ENCODE measurements around the gene SRA1. TPM values are rescaled to one million over a fixed set of nuclear protein-coding genes. Genes with fewer than 3 reads are reported as not detected.
"Not testable (repeated sequence)": the region's sequence is repeated elsewhere in the genome, so short reads cannot be mapped to it uniquely, and the experiment has no call there.

SRA1 gene
- total and polyA plus RNA-seq, 2 of the 4 experiments (the other 2 are of a cell fraction): 52.9 to 54.8 TPM

DNA sequence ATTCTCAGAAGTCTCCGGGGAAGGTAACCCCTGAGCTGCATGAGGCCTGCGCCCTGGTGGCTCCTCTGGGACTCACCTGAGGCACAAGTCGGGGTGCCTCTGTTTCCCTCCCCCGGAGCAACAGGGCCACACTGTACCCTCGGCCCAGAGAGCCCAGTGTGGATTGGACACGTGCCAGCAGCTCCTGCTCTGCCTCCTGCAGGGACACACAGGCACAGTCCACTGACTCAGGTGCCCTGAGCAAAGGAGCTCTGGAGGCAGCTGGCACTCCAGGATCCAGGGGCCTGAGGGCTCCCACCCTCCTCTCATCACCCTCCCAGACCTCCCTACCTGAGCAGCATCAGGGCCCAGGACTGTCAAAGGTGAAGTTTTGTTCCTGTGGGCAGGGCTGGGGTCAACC lies 36.9 kb upstream of the SRA1 start:
- ChIA-PET CTCF (no interaction called here), POLR2A (ENCODE audit: unreplicated experiment) (no interaction called here)
- H2AK9ac ChIP-seq (replicated peaks; ENCODE audit: low read depth, low read length, poor library complexity): no peak overlapping the region
- no peak overlapping the region for H3K14ac ChIP-seq (replicated peaks; ENCODE audit: low read depth, low read length)
- no peak overlapping the region for H2BK5ac ChIP-seq (ENCODE audit: low read depth, low read length, poor library complexity, severe bottlenecking)
- H3K27ac ChIP-seq (ENCODE audit: insufficient read depth, low read length): no peak overlapping the region
- no peak overlapping the region for H4K5ac ChIP-seq (ENCODE audit: low read depth, low read length)
- no peak overlapping the region for H3K56ac ChIP-seq (ENCODE audit: extremely low read depth, insufficient read depth, low read length)
- H4K20me1 ChIP-seq (ENCODE audit: insufficient read depth, low read length): no peaks in the 10 kb centered on the region
- no peak for TF ChIP-seq MAFK (IDR thresholded peaks at IDR 0.05; ENCODE audit: low read depth, low read length)
- TF ChIP-seq MXI1 (IDR thresholded peaks at IDR 0.05; ENCODE audit: borderline replicate concordance, low read depth, low read length): no peak
- no peak for TF ChIP-seq RCOR1 (IDR thresholded peaks at IDR 0.05; ENCODE audit: insufficient replicate concordance, low read length)
- no peak for TF ChIP-seq CHD1 (IDR thresholded peaks at IDR 0.05; ENCODE audit: low read depth, low read length)
- TF ChIP-seq, protein P1, sequence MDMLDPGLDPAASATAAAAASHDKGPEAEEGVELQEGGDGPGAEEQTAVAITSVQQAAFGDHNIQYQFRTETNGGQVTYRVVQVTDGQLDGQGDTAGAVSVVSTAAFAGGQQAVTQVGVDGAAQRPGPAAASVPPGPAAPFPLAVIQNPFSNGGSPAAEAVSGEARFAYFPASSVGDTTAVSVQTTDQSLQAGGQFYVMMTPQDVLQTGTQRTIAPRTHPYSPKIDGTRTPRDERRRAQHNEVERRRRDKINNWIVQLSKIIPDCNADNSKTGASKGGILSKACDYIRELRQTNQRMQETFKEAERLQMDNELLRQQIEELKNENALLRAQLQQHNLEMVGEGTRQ (IDR thresholded peaks at IDR 0.05; ENCODE audit: low read depth, low read length): no peak
- no peak for TF ChIP-seq FOS (IDR thresholded peaks at IDR 0.05; ENCODE audit: low read depth, low read length)
- no peak for TF ChIP-seq SMC3 (IDR thresholded peaks at IDR 0.05; ENCODE audit: low read depth, low read length)
- TF ChIP-seq RAD21 (IDR thresholded peaks at IDR 0.05; ENCODE audit: low read length): no peak
- no peak for TF ChIP-seq BHLHE40 (IDR thresholded peaks at IDR 0.05; ENCODE audit: low read depth, low read length)
- no peak overlapping the region for H2BK15ac ChIP-seq (ENCODE audit: low read depth, low read length)
- no peak overlapping the region for H3K4me3 ChIP-seq (ENCODE audit: insufficient read depth, low read depth, low read length)
- no peak for ATAC-seq (ENCODE audit: low read depth)
- in situ Hi-C loops (cut with MboI; ENCODE audit: low sequenced_read_pairs) (no loop called here), intact Hi-C loops (cut with micrococcal nuclease) (no loop called here), dilution Hi-C loops (cut with HindIII; ENCODE audit: low sequenced_read_pairs, unreplicated experiment) (no loop called here)
- no peak overlapping the region for H3K23ac ChIP-seq (ENCODE audit: low read depth, low read length)
- 68% methylated on average over 3 of the region's 6 CpGs; no CpG with 5 or more reads in 1 of the 2 experiments for WGBS, 2 experiments (ENCODE audit: extremely low coverage in 2 of 2, insufficient read length in 1 of 2)
- H4K91ac ChIP-seq (ENCODE audit: insufficient read depth, low read depth, low read length): no peak overlapping the region
- no peaks in the 10 kb centered on the region for H3K9me3 ChIP-seq (ENCODE audit: control insufficient read depth, insufficient read depth, low read length)
- no peaks in the 10 kb centered on the region for H3K9me1 ChIP-seq (ENCODE audit: insufficient read depth, low read length)
- H3K36me3 ChIP-seq (ENCODE audit: control insufficient read depth, insufficient read depth, low read length): no peaks in the 10 kb centered on the region
- no TSS peak for BruUV-seq (replicated peaks)
- peaks cover 10% of the 10 kb centered on the region for H3K4me1 ChIP-seq (ENCODE audit: control insufficient read depth, insufficient read depth, low read length)
- no peak overlapping the region for H3K18ac ChIP-seq (ENCODE audit: low read depth, low read length)
- H2BK20ac ChIP-seq (ENCODE audit: low read depth, low read length): no peak overlapping the region
- H4K8ac ChIP-seq (ENCODE audit: low read depth in 2 of 2, low read length in 2 of 2): no peak overlapping the region
- H2AFZ ChIP-seq (replicated peaks; ENCODE audit: low read length, poor library complexity): no peak overlapping the region
- no peak overlapping the region for H2BK120ac ChIP-seq (ENCODE audit: low read depth, low read length)
- H3K79me1 ChIP-seq (ENCODE audit: low read depth in 1 of 2, low read length in 2 of 2): no peaks in the 10 kb centered on the region
- H3K27me3 ChIP-seq (ENCODE audit: control insufficient read depth, insufficient read depth, low read length): peaks cover 2% of the 10 kb centered on the region; the same call in 1 of the 2 replicates
- DNase-seq: no peak
- H3K9ac ChIP-seq (ENCODE audit: low read depth, low read length): no peak overlapping the region
- H2AK5ac ChIP-seq (ENCODE audit: low read depth, low read length): no peak overlapping the region
- no peak overlapping the region for H3K4ac ChIP-seq (ENCODE audit: low read depth, low read length)
- H3K4me2 ChIP-seq (ENCODE audit: low read depth, low read length): no peak overlapping the region

DNA sequence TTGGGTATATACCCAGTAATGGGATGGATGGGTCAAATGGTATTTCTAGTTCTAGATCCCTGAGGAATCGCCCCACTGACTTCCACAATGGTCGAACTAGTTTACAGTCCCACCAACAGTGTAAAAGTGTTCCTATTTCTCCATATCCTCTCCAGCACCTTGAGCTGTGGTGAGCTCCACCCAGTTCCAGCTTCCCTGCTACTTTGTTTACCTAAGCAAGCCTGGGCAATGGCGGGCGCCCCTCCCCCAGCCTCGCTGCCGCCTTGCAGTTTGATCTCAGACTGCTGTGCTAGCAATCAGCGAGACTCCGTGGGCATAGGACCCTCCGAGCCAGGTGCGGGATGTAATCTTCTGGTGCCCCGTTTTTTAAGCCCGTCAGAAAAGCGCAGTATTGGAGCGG lies 35.8 kb upstream of the SRA1 start:
- H3K9me3 ChIP-seq (ENCODE audit: control insufficient read depth, insufficient read depth, low read length); H3K4me3 ChIP-seq (ENCODE audit: insufficient read depth, low read depth, low read length); ATAC-seq (ENCODE audit: low read depth); H3K9me1 ChIP-seq (ENCODE audit: insufficient read depth, low read length); intact Hi-C loops (cut with micrococcal nuclease); H2AK5ac ChIP-seq (ENCODE audit: low read depth, low read length); H3K27me3 ChIP-seq (ENCODE audit: control insufficient read depth, insufficient read depth, low read length); H3K18ac ChIP-seq (ENCODE audit: low read depth, low read length); H2BK5ac ChIP-seq (ENCODE audit: low read depth, low read length, poor library complexity, severe bottlenecking); in situ Hi-C loops (cut with MboI; ENCODE audit: low sequenced_read_pairs); H2AFZ ChIP-seq (replicated peaks; ENCODE audit: low read length, poor library complexity); H3K79me1 ChIP-seq (ENCODE audit: low read depth in 1 of 2, low read length in 2 of 2); H2BK20ac ChIP-seq (ENCODE audit: low read depth, low read length); H4K20me1 ChIP-seq (ENCODE audit: insufficient read depth, low read length); H3K27ac ChIP-seq (ENCODE audit: insufficient read depth, low read length); H3K23ac ChIP-seq (ENCODE audit: low read depth, low read length); POLR2A ChIA-PET (ENCODE audit: unreplicated experiment); H3K4me2 ChIP-seq (ENCODE audit: low read depth, low read length); H3K14ac ChIP-seq (replicated peaks; ENCODE audit: low read depth, low read length); H3K36me3 ChIP-seq (ENCODE audit: control insufficient read depth, insufficient read depth, low read length); H2BK15ac ChIP-seq (ENCODE audit: low read depth, low read length); H2AK9ac ChIP-seq (replicated peaks; ENCODE audit: low read depth, low read length, poor library complexity); H3K9ac ChIP-seq (ENCODE audit: low read depth, low read length); H4K5ac ChIP-seq (ENCODE audit: low read depth, low read length); H4K91ac ChIP-seq (ENCODE audit: insufficient read depth, low read depth, low read length); BruUV-seq (replicated peaks); H2BK120ac ChIP-seq (ENCODE audit: low read depth, low read length); H3K56ac ChIP-seq (ENCODE audit: extremely low read depth, insufficient read depth, low read length); DNase-seq; H3K4ac ChIP-seq (ENCODE audit: low read depth, low read length); dilution Hi-C loops (cut with HindIII; ENCODE audit: low sequenced_read_pairs, unreplicated experiment); CTCF ChIA-PET; H4K8ac ChIP-seq (ENCODE audit: low read depth in 2 of 2, low read length in 2 of 2): not testable (repeated sequence)
- 80% methylated on average over 1 of the region's 14 CpGs; no CpG with 5 or more reads in 1 of the 2 experiments for WGBS, 2 experiments (ENCODE audit: extremely low coverage in 2 of 2, insufficient read length in 1 of 2)
- H3K4me1 ChIP-seq (ENCODE audit: control insufficient read depth, insufficient read depth, low read length): peaks cover 12% of the 10 kb centered on the region

All from IMR-90 (cell line).